Lower leg skin (tissue), 4 donors: ENCODE data around the gene KCNH5. TPM values are rescaled to one million over a fixed set of nuclear protein-coding genes. Genes with fewer than 3 reads are reported as not detected.

ENCODE experiments used
- DNase-seq, 2 donors: peaks; one replicate each; pipeline ENCODE4 v3.0.0-alpha.2; 2019; ENCODE audit warnings: low spot score in 2 of 2
- H3K4me3 ChIP-seq: fragments of 200-600 bp; sonication (generic); 2 replicates; pipeline ENCODE4 v1.5.1; 2017; ENCODE audit warnings: mild to moderate bottlenecking, low read depth; ENCODE audit not compliant: poor library complexity, severe bottlenecking
- CTCF ChIP-seq, 3 donors: fragments of 450-650 bp; IDR thresholded peaks; one replicate each; pipeline ENCODE4 v1.5.1; 2016; ENCODE audit warnings: antibody characterized with exemption in 3 of 3, mild to moderate bottlenecking in 3 of 3, moderate library complexity in 2 of 3
- POLR2A ChIP-seq, 2 donors: fragments of 450-650 bp; IDR thresholded peaks; one replicate each; pipeline ENCODE4 v1.6.1; 2016 to 2017; ENCODE audit warnings: antibody characterized with exemption in 2 of 2, mild to moderate bottlenecking in 1 of 2, moderate library complexity in 1 of 2
- WGBS, 2 donors: methylation state at CpG; one replicate each; pipeline ENCODE4 v1.1.5; 2018; 5-methylcytosine and 5-hydroxymethylcytosine counted together
- intact Hi-C: fragments of 100-400 bp; cut with DNase I; formaldehyde crosslinking; loops from one replicate; pipeline ENCODE4 v1.15.0; 2023; ENCODE audit warnings: low total_unique reads
- total RNA-seq, 4 donors: library from RNA; depleted of rRNA; stranded (reverse); fragments of >200 nt; gene quantifications; one replicate each; pipeline ENCODE4 v1.1.0, GENCODE V29; 2016

The KCNH5 gene
- total RNA-seq, 4 donors from 2014 or later, result 0.03 TPM; not detected in 3

DNA sequence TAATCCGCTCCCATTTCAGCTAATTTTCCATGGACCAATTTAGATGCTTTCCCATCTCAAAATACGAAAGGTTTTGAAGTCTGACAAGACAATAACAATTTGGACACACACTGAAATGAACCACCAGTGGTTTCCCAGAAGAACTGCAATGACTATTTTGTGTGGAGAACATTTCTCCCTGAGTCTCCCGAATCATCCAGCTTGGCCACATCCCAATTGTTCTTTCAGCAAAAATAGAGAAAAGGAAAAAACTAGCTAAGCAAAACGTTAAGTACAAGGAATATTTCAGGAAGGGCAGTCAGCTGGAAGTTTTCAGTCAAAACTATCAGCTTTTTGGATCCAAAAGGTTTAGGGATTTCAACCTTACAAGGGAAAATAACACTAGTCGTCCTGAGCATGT lies 390.6 kb downstream of the KCNH5 start:
- intact Hi-C loops, result no loop called here
- H3K4me3 ChIP-seq, result no peak overlapping the region
- DNase-seq, result no peak
- WGBS, 2 donors, result 39 to 49% methylated on average over 5 of the region's 5 CpGs
- TF ChIP-seq POLR2A (IDR thresholded peaks at IDR 0.05) (no peak), CTCF (IDR thresholded peaks at IDR 0.05) (no peak)

Other genes with a start within 250 kb of the KCNH5 start
- gene RHOJ, start 159.0 kb upstream of the KCNH5 start, total RNA-seq, result 1 to 10 TPM in 2 of 4 donors, under 1 TPM in 2; 0.65 to 5.5 (median 1.3) TPM